SIG-M5 (cell line): ENCODE results near the gene DIPK1C.

Source experiments
- DNase-seq: peaks from one replicate; lab custom pipeline; 2025; lab: John Stamatoyannopoulos, UW

The DIPK1C gene

GRCh38 chr18:74482697-74483096 lies 25.6 kb upstream of the DIPK1C start:
- DNase-seq = no peak

GRCh38 chr18:74480149-74480651 lies 23.1 kb upstream of the DIPK1C start:
- no peak for DNase-seq

- no peak for DNase-seq
Measured at GRCh38 chr18:74479486-74480148, 22.5 kb upstream of the DIPK1C start.

- DNase-seq = no peak
Measured at GRCh38 chr18:74478880-74479279, 21.8 kb upstream of the DIPK1C start.

- DNase-seq = no peak
Measured at GRCh38 chr18:74478316-74478715, 21.2 kb upstream of the DIPK1C start.

- no peak for DNase-seq
Measured at GRCh38 chr18:74477771-74478170, 20.7 kb upstream of the DIPK1C start.

- no peak for DNase-seq
Measured at GRCh38 chr18:74476140-74476539, 19.0 kb upstream of the DIPK1C start.

- no peak for DNase-seq
Measured at GRCh38 chr18:74473976-74474640, 17.0 kb upstream of the DIPK1C start.

GRCh38 chr18:74472312-74472711 lies 15.2 kb upstream of the DIPK1C start:
- DNase-seq = no peak

GRCh38 chr18:74468547-74469061 lies 11.5 kb upstream of the DIPK1C start:
- no peak for DNase-seq

- DNase-seq = no peak
Measured at GRCh38 chr18:74465775-74466174, 8.7 kb upstream of the DIPK1C start.

- DNase-seq = no peak
Measured at GRCh38 chr18:74463983-74464382, 6.9 kb upstream of the DIPK1C start.

GRCh38 chr18:74463254-74463653 lies 6.1 kb upstream of the DIPK1C start:
- no peak for DNase-seq

GRCh38 chr18:74460825-74461224 lies 3.7 kb upstream of the DIPK1C start:
- DNase-seq = no peak

- no peak for DNase-seq
Measured at GRCh38 chr18:74459889-74460288, 2.8 kb upstream of the DIPK1C start.

GRCh38 chr18:74457725-74458421 lies 765 bp upstream of the DIPK1C start:
- no peak for DNase-seq

GRCh38 chr18:74456349-74457042 lies 612 bp downstream of the DIPK1C start:
- no peak for DNase-seq

- DNase-seq = no peak
Measured at GRCh38 chr18:74456017-74456348, 1.1 kb downstream of the DIPK1C start.

GRCh38 chr18:74455386-74455785 lies 1.7 kb downstream of the DIPK1C start:
- no peak for DNase-seq

- DNase-seq = no peak
Measured at GRCh38 chr18:74454279-74454751, 2.8 kb downstream of the DIPK1C start.

- no peak for DNase-seq
Measured at GRCh38 chr18:74453642-74454198, 3.4 kb downstream of the DIPK1C start.

GRCh38 chr18:74453016-74453566 lies 4.0 kb downstream of the DIPK1C start:
- DNase-seq = no peak
